GM12864 (cell line): ENCODE results near the gene SLC2A8.

Source experiments
- DNase-seq: peaks from one replicate; pipeline ENCODE4 v3.0.0-alpha.2; 2011; ENCODE audit warnings: low read depth
- H3K4me3 ChIP-seq: 2 replicates; pipeline ENCODE4 v1.5.1; 2011; ENCODE audit warnings: mild to moderate bottlenecking, low read depth, low read length, control low read depth
- CTCF ChIP-seq: IDR thresholded peaks from 2 replicates; pipeline ENCODE4 v1.5.1; 2011; ENCODE audit warnings: low read depth, mild to moderate bottlenecking, moderate library complexity, low read length, control low read depth, inconsistent platforms; ENCODE audit errors: missing control alignments

Gene SLC2A8

GRCh38 chr9:127365461-127365860 is 31.5 kb upstream of the SLC2A8 start:
- no peak for TF ChIP-seq CTCF
- no peak for DNase-seq
- H3K4me3 ChIP-seq = no peak overlapping the region

- H3K4me3 ChIP-seq = no peak overlapping the region
- TF ChIP-seq CTCF = no peak
- no peak for DNase-seq
Observed at GRCh38 chr9:127366594-127366993, 30.4 kb upstream of the SLC2A8 start.

GRCh38 chr9:127368852-127369402 is 28.0 kb upstream of the SLC2A8 start:
- DNase-seq = no peak
- no peak overlapping the region for H3K4me3 ChIP-seq
- TF ChIP-seq CTCF = no peak

- no peak for TF ChIP-seq CTCF
- DNase-seq = no peak
- no peak overlapping the region for H3K4me3 ChIP-seq
Observed at GRCh38 chr9:127369428-127369827, 27.5 kb upstream of the SLC2A8 start.

GRCh38 chr9:127370147-127370579 is 26.8 kb upstream of the SLC2A8 start:
- no peak for DNase-seq

GRCh38 chr9:127370672-127371648 is 26.0 kb upstream of the SLC2A8 start:
- TF ChIP-seq CTCF = no peak
- H3K4me3 ChIP-seq = no peak overlapping the region
- DNase-seq = no peak

More at GRCh38 chr9:127370147-127370579, 26.8 kb upstream of the SLC2A8 start:
- no peak overlapping the region for H3K4me3 ChIP-seq
- no peak for TF ChIP-seq CTCF

- H3K4me3 ChIP-seq = no peak overlapping the region
- no peak for TF ChIP-seq CTCF
- no peak for DNase-seq
Observed at GRCh38 chr9:127380479-127380878, 16.5 kb upstream of the SLC2A8 start.
